COR-L47 (cell line): ENCODE measurements around the gene CACNB3.

Experiments used
- DNase-seq: peaks from one replicate; lab custom pipeline; 2025; lab: John Stamatoyannopoulos, UW

The CACNB3 gene

DNA sequence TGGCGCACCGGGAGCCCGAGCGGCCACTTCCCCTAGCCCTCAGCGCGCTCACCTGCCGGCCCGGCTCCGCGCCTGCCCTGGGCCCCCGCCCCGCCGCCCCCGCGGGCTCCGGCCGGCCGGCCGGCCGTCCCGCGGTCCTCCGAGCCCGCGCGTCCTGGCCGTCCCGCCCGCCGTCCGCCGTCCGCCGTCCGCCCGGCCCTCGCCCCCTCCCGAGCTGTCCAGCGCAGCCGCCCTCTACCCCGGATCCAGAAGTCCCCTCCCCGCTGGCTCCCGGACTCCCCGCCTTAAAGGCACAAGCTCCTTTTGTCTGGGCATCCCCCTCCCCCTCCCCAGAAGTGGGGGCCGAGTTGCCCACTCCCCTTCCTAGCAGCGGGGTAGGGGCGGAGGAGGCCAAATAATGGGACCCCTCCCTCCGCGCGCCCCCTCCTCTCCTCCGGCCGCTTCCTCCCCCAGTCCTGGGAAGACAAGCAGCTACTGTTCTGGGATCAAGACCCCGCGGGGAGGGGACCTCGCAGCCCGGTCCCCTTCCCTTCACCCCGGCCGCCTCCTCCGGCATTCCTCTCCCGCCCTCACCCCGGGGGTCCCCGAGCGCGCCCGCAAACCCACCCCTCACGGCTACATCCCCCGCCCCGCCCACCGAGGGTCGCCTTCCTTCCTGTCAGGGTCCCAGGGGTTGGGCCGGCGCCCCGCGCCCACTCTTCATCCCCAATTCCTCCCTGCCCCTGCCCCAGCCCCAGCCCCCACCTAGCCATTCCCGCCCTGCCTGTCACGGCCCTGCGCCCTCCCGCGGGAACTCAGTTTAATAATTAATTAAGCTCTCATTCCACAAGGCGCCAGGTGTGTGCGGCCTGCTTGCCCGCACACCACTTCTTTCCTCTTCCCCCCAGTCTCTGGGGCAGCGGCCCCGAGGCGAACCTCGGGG lies 29.2 kb upstream of the CACNB3 start, which contains the start of gene ADCY6:
Gene ADCY6, minus strand, starts transcription at position 236 of the 922 bp plus-strand sequence. CDS start 5,655 bp downstream, outside the sequence.
- DNase-seq = peak; percentile 47

- no peak for DNase-seq
Measured at GRCh38 chr12:48789858-48790326, 28.4 kb upstream of the CACNB3 start.

- DNase-seq = no peak
Measured at GRCh38 chr12:48793696-48794095, 24.6 kb upstream of the CACNB3 start.

DNA sequence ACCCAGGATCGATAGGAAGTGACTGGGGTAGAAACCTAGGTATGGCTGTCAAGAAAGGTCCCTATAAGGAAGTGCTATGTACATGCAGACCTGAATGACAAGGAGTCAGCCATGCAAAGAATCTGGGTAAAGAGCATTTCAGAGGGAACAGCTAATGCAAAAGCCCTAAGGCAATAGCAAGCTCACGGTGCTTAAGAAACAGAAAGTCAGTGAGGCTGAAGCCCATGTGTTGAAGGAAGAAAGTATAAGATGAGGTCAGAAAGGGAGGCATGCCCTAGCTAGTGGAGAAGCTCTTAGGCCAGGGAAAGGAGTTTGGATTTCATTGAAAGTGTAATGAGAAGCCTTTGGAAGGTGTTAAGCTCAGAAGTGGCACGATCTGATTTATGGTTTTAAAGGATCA lies 23.4 kb upstream of the CACNB3 start:
- no peak for DNase-seq

DNA sequence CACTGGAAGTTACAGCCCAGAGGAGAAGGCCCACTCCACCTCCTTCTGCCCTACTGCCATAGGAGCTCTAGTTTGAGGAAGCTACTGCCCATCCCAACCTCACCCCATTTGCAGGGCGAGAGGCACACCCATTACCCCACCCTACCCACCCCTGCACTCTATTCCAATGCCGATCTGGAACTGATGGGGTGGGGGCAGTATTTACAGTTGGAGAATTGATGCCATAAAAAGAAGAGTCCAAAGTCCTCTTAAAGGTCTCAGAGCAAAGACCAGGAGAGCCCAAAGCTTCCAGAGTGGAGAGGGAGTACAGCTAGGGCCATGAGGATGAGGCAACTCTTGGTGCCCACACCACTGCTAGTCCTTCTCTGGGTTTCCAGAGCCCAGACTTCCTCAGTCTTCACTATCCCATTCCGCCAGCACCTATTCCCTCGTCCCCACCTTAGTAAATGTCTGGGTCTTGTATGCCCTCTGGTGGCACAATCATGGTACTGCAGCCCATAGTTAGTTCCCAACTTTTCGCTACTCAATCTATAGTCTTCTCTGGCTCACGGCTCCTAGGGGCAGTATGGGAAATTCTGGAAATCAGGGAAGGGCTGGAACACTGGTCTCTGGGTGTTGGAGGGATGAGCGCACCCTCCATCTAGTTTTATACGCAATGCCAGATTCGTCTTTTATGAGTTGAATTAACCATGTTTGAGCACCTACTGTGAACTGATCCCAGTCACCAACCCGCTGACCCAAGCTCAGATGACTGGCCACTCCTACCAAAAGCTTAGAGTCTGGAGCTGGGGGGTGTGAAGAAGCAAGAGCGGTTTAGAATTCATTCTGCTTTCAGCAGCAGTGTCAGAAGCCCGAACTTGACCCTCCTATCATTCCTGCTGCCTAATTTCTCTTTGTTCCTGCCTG lies 22.5 kb upstream of the CACNB3 start:
- peak; percentile 43 for DNase-seq

GRCh38 chr12:48796976-48797375 lies 21.3 kb upstream of the CACNB3 start:
- DNase-seq = no peak

DNA sequence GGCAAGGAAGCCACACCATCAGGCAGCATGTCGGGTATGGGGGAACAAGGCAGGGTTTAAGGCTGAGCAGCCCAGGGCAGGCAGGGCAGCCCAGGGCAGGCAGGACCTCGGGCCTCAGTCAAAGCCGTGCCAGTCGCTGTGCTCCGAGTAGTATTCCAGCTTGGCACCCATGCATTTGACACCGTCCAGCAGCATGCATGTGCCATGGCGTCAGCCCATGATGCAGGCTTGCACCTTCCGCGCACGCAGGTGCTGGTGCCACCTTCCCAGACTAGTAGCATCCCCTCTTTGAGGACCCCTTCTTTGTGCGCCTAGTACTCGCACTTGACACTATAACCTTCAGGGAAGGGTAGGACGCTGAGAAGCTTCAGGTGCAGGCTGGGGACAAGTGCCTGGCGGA lies 17.8 kb upstream of the CACNB3 start:
- no peak for DNase-seq

- no peak for DNase-seq
Measured at GRCh38 chr12:48800971-48801370, 17.3 kb upstream of the CACNB3 start.

DNA sequence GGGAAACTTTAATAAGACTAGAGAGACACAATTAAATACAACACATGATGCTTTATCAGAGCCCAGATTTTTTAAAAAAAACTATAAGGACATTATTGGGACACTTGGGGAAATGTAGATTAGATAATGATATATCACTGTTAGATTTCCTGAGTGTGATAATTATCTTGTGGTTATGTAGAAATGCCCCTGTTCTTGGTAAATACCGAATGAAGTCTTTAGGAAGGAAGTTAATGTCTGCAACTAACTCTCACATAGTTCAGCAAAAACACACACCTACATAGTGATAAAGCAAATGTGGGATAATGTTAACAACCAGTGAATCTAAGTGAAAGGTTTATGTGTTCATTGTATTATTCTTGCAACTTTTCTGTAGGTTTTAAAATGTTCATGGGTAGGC lies 14.6 kb upstream of the CACNB3 start:
- DNase-seq = no peak

DNA sequence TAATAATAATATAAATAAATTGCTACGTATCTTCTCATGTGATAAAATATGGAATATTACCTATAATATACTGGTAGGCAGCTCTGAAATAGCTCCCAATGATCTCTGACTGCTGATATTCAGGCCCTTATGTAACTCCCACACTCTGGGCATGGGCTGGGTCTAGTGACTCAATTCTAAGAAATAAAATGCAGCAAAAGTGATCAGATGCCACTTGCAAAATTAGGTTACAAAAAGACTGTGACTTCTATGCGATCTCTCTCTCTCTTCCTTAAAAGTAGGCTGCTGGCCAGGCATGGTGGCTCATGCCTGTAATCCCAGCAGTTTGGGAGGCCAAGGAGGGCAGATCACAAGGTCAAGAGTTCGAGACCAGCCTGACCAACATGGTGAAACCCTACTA lies 10.3 kb upstream of the CACNB3 start:
- no peak for DNase-seq

DNA sequence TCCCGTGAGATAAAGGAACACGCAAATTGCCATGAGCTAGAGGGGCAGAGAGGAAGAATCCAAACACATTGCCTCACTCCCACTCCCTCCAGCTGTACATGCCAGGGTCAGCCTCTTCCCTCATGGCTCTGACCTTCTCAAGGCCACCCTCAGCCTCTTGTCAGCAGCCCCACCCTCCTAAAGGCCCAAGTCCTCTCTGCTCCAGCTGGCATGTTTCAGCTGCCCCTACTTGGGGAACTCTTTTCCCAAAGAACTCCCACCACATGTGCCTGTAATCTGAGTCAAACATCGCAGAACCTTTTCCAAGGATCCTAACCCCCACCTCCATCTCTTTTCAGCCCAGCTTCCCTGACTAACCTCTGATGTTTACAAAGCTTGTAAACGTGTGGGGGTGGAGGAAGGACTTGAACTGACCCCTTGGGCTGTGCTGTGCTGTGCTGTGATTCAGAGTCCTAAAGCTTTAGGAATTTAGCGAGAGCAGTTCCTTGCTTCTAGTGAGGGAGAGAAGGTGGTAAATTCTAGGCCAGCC lies 7.3 kb upstream of the CACNB3 start:
- no peak for DNase-seq

DNA sequence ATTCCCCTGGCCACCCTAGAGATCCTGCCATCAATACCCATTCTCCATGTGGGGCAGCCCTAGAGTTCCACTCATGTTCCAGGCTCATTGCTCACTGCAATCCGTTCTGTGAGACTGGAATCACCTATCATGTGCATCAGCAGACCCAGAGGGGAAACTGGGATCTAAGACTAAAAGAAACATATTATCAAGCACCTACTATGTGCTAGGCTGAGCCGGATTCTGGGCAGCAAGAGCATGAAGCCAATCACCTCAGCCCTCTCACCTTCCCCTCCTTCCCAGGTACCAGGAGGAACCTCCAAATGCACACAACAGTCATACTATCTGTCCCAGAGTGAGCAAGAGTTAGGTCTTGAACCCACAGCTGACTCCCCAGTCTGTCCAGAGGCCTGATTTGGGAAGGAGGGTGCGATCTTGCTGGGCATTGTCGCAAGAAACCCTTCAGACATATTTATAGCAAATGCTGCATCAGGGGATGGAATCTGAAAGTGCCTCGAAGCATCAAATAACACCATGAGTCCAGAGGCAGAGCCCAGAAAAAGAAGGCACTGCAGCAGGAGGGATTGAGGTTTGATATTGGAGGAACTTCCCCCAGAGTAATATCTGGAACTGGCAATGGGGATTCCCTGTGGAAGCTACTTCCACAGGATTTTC lies 6.7 kb upstream of the CACNB3 start:
- DNase-seq = no peak

DNA sequence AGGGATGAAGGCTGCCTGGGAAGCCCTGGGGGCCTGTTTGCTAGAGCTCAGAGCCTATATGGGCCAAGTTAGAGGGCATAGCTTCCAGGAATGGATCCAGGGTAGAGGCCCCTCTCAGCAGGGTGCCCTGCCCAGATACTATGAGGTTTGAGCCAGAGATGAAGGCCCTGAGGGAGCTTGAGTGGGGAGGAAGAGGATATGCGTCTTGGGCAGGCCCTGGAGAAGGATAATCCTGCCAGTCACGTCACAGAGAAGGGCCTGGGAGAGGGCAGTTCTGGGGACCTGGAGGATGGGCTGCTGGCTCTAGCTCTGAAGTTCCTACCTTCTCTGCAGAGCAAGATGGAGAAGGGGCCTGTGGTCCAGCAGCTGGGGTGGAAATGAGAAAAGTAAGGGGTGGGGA lies 5.9 kb upstream of the CACNB3 start:
- no peak for DNase-seq

GRCh38 chr12:48813465-48814261 lies 4.6 kb upstream of the CACNB3 start:
- DNase-seq = no peak

GRCh38 chr12:48814262-48815125 lies 3.8 kb upstream of the CACNB3 start:
- DNase-seq = peak; percentile 51

GRCh38 chr12:48815126-48816110 lies 2.9 kb upstream of the CACNB3 start:
- DNase-seq = peak; percentile 78

DNA sequence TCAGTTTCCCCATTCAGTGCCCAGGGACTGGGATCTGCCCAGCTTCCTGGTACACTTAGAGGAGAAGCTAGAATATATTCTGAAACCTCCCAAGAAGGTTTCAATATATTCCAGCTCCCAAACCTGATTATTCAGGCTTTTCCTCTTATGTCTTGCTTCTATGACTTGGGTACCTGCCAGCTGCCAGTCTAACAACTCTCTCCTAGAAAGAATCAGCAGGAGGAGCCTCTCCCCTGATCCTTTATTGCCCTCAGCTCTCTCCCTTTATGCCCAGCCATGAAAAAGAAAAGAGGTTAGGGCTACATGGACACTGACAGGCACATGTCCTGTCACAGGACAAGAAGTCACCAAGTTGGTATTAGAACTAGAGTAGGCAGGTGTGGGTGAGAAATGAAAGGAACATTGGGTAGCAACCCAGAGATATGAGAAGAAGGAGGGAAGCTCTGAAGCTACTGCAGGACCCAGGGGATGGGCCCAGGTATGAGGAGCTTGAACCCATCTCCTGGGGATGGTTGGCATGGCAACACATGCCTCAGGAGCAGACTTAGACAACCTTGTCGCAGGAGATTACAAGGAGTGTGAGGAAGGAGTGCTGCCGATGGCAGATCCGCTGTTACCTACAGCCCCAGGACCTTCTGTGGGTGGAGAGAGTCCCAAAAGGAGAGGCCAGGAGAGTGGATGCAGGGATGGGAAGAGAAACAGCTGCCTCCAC lies 2.0 kb upstream of the CACNB3 start:
- no peak for DNase-seq
